Endothelial cell of umbilical vein (primary cell): ENCODE results near the gene BTC.
"Not testable (repeated sequence)": the region's sequence is repeated elsewhere in the genome, so short reads cannot be mapped to it uniquely, and the experiment has no call there.

Source experiments
- CTCF ChIP-seq, 2 donors: IDR thresholded peaks; 1 replicate in 1 of 2; 2 replicates in 1 of 2; pipeline ENCODE4 v1.5.1; 2011; ENCODE audit warnings: low read length in 2 of 2, mild to moderate bottlenecking in 2 of 2, moderate library complexity in 2 of 2, control low read depth in 1 of 2, inconsistent platforms in 1 of 2, low read depth in 1 of 2; ENCODE audit not compliant: insufficient read depth in 1 of 2; ENCODE audit errors: extremely low read depth in 1 of 2
- EZH2 ChIP-seq: IDR thresholded peaks from 2 replicates; pipeline ENCODE4 v1.6.1; 2012; ENCODE audit warnings: borderline replicate concordance, low read depth, mild to moderate bottlenecking, moderate library complexity, low read length, inconsistent platforms; ENCODE audit not compliant: severe bottlenecking
- FOS ChIP-seq: IDR thresholded peaks from 2 replicates; pipeline ENCODE4 v1.6.1; 2011; ENCODE audit warnings: mild to moderate bottlenecking, low read length, moderate library complexity, borderline replicate concordance; ENCODE audit not compliant: insufficient read depth
- POLR2A ChIP-seq: IDR thresholded peaks from 2 replicates; pipeline ENCODE4 v1.6.1; 2012; ENCODE audit warnings: low read depth, mild to moderate bottlenecking, control low read depth, low read length
- POLR2AphosphoS5 ChIP-seq: IDR thresholded peaks from 2 replicates; pipeline ENCODE4 v1.6.1; 2012; ENCODE audit warnings: low read depth, mild to moderate bottlenecking, control low read depth, low read length, moderate library complexity; ENCODE audit not compliant: insufficient read depth
- TF ChIP-seq, protein P1 (sequence below): IDR thresholded peaks from 2 replicates; pipeline ENCODE4 v1.6.1; 2011; ENCODE audit not compliant: insufficient read depth, insufficient read length

GRCh38 chr4:74708135-74708534 is 86.2 kb downstream of the BTC start:
- TF ChIP-seq EZH2; CTCF (IDR thresholded peaks at IDR 0.05; ENCODE audit: extremely low read depth in 1 of 2, insufficient read depth in 1 of 2, low read depth in 1 of 2, low read length in 2 of 2); POLR2AphosphoS5; POLR2A; FOS: not testable (repeated sequence)
- TF ChIP-seq, protein P1, sequence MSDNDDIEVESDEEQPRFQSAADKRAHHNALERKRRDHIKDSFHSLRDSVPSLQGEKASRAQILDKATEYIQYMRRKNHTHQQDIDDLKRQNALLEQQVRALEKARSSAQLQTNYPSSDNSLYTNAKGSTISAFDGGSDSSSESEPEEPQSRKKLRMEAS, result not testable (repeated sequence)
